Bronchial epithelial cell (primary cell): ENCODE measurements around the gene BCAS4. TPM values are rescaled to one million over a fixed set of nuclear protein-coding genes. Genes with fewer than 3 reads are reported as not detected.

Experiments
- DNase-seq: peaks from one replicate; pipeline ENCODE4 v3.0.0-alpha.2; 2010; ENCODE audit warnings: low read depth
- FAIRE-seq: peaks from 2 replicates; lab custom pipeline; 2011; peaks lifted over from hg19 to GRCh38; lab: Jason Lieb, UNC
- H3K27me3 ChIP-seq: 2 replicates; pipeline ENCODE4 v1.5.1; 2011; ENCODE audit warnings: low read length; ENCODE audit not compliant: control insufficient read depth, insufficient read depth
- H3K36me3 ChIP-seq: 2 replicates; pipeline ENCODE4 v1.5.1; 2011; ENCODE audit warnings: low read length; ENCODE audit not compliant: control insufficient read depth, insufficient read depth
- H3K4me3 ChIP-seq: 2 replicates; pipeline ENCODE4 v1.5.1; 2011; ENCODE audit warnings: mild to moderate bottlenecking, low read depth, low read length, control low read depth
- total RNA-seq: library from RNA; depleted of rRNA; stranded (reverse); fragments of >200 nt; gene quantifications from 2 replicates; pipeline ENCODE4 v1.2.1, GENCODE V29; 2014
- TF ChIP-seq, protein P1 (sequence below): IDR thresholded peaks from 2 replicates; pipeline ENCODE4 v1.5.1; 2011; ENCODE audit warnings: mild to moderate bottlenecking, moderate library complexity, low read length, control low read depth, inconsistent platforms; ENCODE audit not compliant: insufficient read depth, severe bottlenecking

Gene BCAS4
- total RNA-seq, 1 donor from 2014 or later = 5.5 TPM

GRCh38 chr20:50895111-50895830 lies 100.4 kb downstream of the BCAS4 start:
- DNase-seq = no peak
- no peak overlapping the region for H3K4me3 ChIP-seq
- TF ChIP-seq, protein P1, sequence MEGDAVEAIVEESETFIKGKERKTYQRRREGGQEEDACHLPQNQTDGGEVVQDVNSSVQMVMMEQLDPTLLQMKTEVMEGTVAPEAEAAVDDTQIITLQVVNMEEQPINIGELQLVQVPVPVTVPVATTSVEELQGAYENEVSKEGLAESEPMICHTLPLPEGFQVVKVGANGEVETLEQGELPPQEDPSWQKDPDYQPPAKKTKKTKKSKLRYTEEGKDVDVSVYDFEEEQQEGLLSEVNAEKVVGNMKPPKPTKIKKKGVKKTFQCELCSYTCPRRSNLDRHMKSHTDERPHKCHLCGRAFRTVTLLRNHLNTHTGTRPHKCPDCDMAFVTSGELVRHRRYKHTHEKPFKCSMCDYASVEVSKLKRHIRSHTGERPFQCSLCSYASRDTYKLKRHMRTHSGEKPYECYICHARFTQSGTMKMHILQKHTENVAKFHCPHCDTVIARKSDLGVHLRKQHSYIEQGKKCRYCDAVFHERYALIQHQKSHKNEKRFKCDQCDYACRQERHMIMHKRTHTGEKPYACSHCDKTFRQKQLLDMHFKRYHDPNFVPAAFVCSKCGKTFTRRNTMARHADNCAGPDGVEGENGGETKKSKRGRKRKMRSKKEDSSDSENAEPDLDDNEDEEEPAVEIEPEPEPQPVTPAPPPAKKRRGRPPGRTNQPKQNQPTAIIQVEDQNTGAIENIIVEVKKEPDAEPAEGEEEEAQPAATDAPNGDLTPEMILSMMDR = no peak
- H3K27me3 ChIP-seq = no peaks in the 10 kb centered on the region
- no peak for FAIRE-seq
- H3K36me3 ChIP-seq = peaks cover 32% of the 10 kb centered on the region

GRCh38 chr20:50898475-50898874 lies 103.6 kb downstream of the BCAS4 start:
- H3K4me3 ChIP-seq = no peak overlapping the region
- DNase-seq (no peak), FAIRE-seq (no peak)
- H3K27me3 ChIP-seq = no peaks in the 10 kb centered on the region
- peaks cover 27% of the 10 kb centered on the region for H3K36me3 ChIP-seq
- TF ChIP-seq, protein P1 = no peak

DNA sequence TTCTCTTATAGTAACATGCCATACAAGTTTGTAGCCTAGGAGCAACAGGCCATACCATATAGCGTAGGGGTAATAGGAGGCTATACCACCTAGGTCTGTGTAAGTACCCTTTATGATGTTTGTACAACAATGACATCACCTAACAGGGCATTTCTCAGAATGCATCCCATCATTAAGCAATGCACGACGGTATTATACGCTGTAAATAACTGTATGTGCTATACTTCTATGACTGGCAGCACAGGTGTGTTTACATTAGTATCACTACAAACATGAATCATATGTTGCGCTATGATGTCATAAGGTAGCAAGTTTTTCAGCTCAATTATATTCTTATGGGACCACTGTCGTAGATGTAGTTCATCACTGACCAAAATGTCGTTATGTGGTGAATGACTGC lies 105.4 kb downstream of the BCAS4 start:
- no peaks in the 10 kb centered on the region for H3K27me3 ChIP-seq
- DNase-seq = no peak
- H3K4me3 ChIP-seq = no peak overlapping the region
- FAIRE-seq = no peak
- H3K36me3 ChIP-seq = peaks cover 20% of the 10 kb centered on the region
- TF ChIP-seq, protein P1 = no peak

DNA sequence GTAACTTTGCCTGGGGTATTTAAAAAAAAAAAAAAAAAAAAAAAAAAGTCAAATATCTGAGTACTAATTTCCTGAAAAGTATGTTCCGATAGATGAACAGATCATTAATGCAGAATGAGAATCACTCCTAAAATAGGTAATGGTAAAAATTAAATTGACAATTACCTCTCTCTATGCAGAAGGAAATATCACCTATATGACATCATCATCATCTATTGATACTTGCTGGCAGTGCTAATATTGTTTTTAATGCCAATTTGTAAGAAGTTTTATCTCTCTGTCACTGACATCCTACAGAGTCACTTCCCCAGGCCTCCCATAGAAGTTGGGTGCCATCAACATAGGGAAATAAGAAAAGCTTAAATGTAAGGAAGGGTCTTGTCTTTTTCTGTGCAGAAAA lies 106.4 kb downstream of the BCAS4 start:
- H3K27me3 ChIP-seq = no peaks in the 10 kb centered on the region
- DNase-seq (no peak), FAIRE-seq (no peak)
- TF ChIP-seq, protein P1 = no peak
- peaks cover 20% of the 10 kb centered on the region for H3K36me3 ChIP-seq
- H3K4me3 ChIP-seq = no peak overlapping the region

DNA sequence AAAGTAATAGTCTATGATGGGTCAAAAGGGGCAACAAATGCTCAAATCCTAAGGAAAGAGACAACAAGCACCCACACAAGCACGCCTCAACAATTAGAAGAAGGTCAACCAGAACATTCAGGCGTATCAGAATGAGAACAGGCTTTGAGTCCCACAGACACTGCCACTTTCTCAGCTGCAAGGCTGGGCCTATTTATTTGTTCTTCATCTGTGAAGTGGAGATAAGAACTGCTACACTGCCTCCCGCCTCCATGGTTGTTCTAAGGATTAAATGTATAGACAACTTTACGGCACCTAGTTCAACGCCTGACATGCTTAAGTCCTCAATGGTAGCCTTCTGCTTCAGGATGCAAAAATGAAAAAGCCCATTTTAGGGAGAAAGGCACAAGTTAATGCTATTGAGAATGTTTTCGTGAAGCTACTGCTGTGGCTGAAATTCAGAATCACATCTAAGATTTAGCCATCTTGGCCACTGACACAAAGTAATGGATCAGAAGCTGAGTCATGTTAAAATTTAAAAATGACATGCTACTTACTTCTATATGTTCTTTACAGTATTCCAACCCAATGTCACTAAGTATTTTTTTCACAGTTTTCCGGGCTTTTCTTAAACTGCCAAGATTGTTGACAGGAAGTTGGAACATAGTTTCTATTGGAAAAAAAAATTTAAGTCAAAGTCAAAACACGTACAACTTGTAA lies 108.6 kb downstream of the BCAS4 start:
- Histone ChIP-seq H3K27me3 (no peaks in the 10 kb centered on the region), H3K36me3 (peaks cover 16% of the 10 kb centered on the region), H3K4me3 (no peak overlapping the region)
- TF ChIP-seq, protein P1 = no peak
- FAIRE-seq (no peak), DNase-seq (no peak)
